Activated CD8-positive, alpha-beta T cell treated with anti-CD3 and anti-CD28 coated beads, Interleukin-2, amount 10 ng/mL, durations not matched to agents 7 days and 5 days (primary cell): Measurements from ENCODE around the gene DLX5. TPM values are rescaled to one million over a fixed set of nuclear protein-coding genes. Genes with fewer than 3 reads are reported as not detected.

Experiments
- ATAC-seq: fragments of 150-1000 bp; cut with Tn5 transposase; one replicate; pipeline ENCODE4 v1.10.0; 2021; ENCODE audit warnings: moderate library complexity
- CTCF ChIA-PET: fragments of 350-600 bp; sonication (Branson Sonifier 250); formaldehyde crosslinking; loops from one replicate; lab custom pipeline; 2021; ENCODE audit warnings: antibody characterized with exemption; lab: Charles Lee
- POLR2A ChIA-PET: fragments of 350-600 bp; sonication (Branson Sonifier 250); formaldehyde crosslinking; loops from one replicate; lab custom pipeline; 2021; ENCODE audit warnings: antibody characterized with exemption; lab: Charles Lee
- DNase-seq: peaks from one replicate; pipeline ENCODE4 v3.0.0-alpha.2; 2020
- H3K27ac Mint-ChIP-seq: one replicate; pipeline ENCODE4 v1.8.0; 2021; ENCODE audit warnings: mild to moderate bottlenecking, mixed read lengths
- H3K27me3 Mint-ChIP-seq: one replicate; pipeline ENCODE4 v1.8.0; 2021; ENCODE audit warnings: low read depth, mixed read lengths
- H3K36me3 Mint-ChIP-seq: one replicate; pipeline ENCODE4 v1.8.0; 2021; ENCODE audit warnings: low read depth, mixed read lengths
- H3K4me1 Mint-ChIP-seq: one replicate; pipeline ENCODE4 v1.8.0; 2021; ENCODE audit warnings: low read depth, mixed read lengths
- H3K4me3 Mint-ChIP-seq: one replicate; pipeline ENCODE4 v1.8.0; 2021; ENCODE audit warnings: mild to moderate bottlenecking, mixed read lengths
- H3K9me3 Mint-ChIP-seq: one replicate; pipeline ENCODE4 v1.8.0; 2022; ENCODE audit warnings: mixed read lengths; ENCODE audit not compliant: insufficient read depth
- total RNA-seq, 2 experiments: library from RNA; stranded (reverse); gene quantifications; one replicate each; pipeline ENCODE4 v1.2.3, GENCODE V29; 2021

Gene DLX5
- total RNA-seq, 2 experiments from 2014 or later, result not detected

DNA sequence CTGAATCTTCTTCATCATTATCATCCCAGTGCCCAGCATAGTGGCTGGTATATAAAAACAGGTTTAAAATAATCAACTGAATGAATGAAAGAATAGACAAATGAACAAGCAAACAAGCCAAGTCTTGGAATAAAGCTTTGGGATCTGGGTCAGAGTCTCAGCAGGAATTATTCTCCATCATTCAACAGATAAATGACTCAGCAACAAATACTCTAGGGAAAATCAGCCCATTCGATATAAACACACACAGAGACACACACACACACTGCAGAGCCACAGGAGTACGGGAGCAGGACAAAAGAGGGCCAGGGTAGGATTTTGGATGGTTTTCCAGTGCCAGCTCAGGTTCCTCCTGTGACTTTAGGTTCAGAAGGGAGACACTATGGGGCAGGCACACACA is 48.5 kb downstream of the DLX5 start:
- peaks cover 20% of the 10 kb centered on the region for H3K27me3 Mint-ChIP-seq
- CTCF ChIA-PET, result no interaction called here

DNA sequence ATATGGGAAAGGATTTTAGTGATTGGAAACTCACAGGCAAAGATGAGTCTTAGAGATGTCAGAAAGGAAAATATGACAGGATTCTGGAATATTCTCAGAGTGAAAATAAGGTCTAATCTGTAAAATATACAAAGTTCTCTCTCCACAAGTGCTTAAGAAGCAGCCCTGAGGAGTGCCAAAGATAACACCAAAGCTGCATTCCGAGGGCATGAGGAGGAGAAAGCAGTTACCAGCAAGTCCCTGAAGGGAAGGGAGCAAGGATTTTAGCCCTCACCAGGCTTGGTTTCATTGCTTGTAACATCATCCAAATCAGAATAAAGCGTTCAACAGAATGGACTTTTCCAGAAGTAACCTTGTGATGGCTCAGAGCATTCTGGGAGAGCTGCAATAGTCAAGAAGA is 50.6 kb downstream of the DLX5 start:
- H3K36me3 Mint-ChIP-seq, result no peaks in the 10 kb centered on the region
- no peak overlapping the region for H3K27ac Mint-ChIP-seq
- H3K4me3 Mint-ChIP-seq, result no peak overlapping the region
- DNase-seq, result no peak
- H3K27me3 Mint-ChIP-seq, result peaks cover 22% of the 10 kb centered on the region
- no peaks in the 10 kb centered on the region for H3K4me1 Mint-ChIP-seq
- CTCF ChIA-PET, result no interaction called here
- POLR2A ChIA-PET, result no interaction called here
- no peaks in the 10 kb centered on the region for H3K9me3 Mint-ChIP-seq
- ATAC-seq, result no peak

More for the DNA sequence above, 48.5 kb downstream of the DLX5 start:
- Mint-ChIP-seq H3K27ac (no peak overlapping the region), H3K4me1 (no peaks in the 10 kb centered on the region), H3K4me3 (no peak overlapping the region), H3K9me3 (no peaks in the 10 kb centered on the region), H3K36me3 (no peaks in the 10 kb centered on the region)
- no peak for DNase-seq
- POLR2A ChIA-PET, result no interaction called here
- no peak for ATAC-seq

DNA sequence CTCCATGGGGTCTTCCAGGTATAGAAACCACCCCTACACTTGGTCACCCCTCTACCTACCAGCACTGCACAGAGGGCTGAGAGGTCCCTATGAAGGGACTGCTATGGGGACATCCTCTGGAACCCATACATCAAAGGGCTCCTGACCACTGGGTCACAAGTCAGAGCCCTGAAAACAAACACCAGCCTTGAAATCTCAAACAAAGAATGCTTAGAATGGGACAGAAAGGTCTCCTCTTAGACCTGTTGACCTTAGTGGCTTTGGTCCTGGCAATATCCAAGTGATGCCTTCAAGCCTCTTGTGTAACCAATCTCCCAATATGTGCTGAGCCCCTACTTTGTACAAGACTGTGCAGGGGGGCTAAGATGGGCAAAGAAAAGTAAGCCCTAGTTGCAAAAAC is 53.9 kb downstream of the DLX5 start:
- ATAC-seq (no peak), DNase-seq (no peak)
- H3K4me3 Mint-ChIP-seq, result no peak overlapping the region
- H3K9me3 Mint-ChIP-seq, result no peaks in the 10 kb centered on the region
- peaks cover 16% of the 10 kb centered on the region for H3K27me3 Mint-ChIP-seq
- H3K36me3 Mint-ChIP-seq, result no peaks in the 10 kb centered on the region
- no peak overlapping the region for H3K27ac Mint-ChIP-seq
- H3K4me1 Mint-ChIP-seq, result no peaks in the 10 kb centered on the region
- ChIA-PET CTCF (no interaction called here), POLR2A (no interaction called here)

Other genes starting within 250 kb of the DLX5 start
- gene DLX6, start 19.3 kb downstream of the DLX5 start, total RNA-seq, result not detected
- gene SDHAF3, start 92.9 kb upstream of the DLX5 start, total RNA-seq, result 10 to 100 TPM; 21.0 to 24.2 TPM